ENCODE results near the gene TBC1D3I.
"Not testable (repeated sequence)": the region's sequence is repeated elsewhere in the genome, so short reads cannot be mapped to it uniquely, and the experiment has no call there.

TBC1D3I gene

DNA sequence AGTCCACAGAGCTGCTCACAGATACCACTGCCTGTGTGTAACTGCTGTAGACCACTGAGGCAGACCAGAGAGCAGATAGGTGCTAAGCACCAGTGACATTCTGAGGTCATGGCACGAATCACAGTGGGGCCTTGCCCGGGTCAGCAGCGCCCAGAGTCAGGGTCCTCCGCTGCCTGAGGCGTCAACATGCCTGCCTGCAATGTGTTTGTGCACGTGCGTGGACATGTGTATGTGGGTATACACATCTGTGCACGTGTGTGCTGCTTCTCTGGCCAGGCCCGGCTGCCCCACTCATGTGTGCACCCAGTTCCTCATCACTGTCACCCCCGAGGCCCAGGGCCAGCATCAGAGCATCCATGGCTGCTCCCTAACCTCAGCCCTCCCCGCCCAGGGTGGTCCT, at the start of gene TBC1D3I:
Gene TBC1D3I (minus strand): TSS at position 101 of the 400 bp plus-strand sequence. CDS start 1,585 bp downstream, outside the sequence.
- not testable (repeated sequence) for DNase-seq

DNA sequence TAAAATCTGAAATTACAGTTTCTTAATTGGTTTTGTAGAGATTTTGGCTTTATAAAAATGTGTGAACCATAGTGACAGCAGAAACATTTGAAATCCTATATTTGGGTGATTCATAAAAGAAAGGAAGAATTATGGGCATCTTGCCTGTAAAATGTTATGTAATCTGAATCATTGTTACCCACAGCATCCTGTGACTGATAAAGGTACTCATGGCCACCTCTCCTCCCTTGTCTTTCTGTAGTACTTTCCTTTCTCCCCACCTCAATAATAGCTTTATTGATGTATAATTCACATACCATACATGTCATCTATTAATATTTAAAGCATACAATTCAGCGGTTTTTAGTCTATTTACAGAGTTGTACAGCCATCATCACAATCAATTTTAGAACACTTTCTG, 30.8 kb upstream of the TBC1D3I start:
- DNase-seq = not testable (repeated sequence)

GRCh38 chr17:36289965-36290612, 25.7 kb upstream of the TBC1D3I start:
- not testable (repeated sequence) for DNase-seq

DNA sequence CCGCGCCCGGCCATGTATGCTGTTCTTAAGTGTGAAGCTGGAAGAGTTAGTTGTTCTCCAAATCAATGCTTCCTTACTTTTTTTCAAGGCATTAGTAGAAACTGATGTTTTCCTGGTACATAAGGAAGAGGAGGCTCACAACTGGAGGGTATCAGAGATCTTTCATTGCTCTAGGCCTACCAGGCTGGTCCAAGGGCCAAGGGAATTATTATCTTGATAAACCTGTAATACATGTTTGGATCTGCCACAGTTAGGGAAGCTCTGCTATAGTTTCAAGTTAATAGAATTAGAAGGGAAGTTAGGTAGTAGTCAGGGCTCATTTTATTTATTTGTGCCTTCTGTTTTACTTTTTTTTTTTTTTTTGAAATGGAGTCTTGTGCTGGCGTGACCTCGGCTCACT, 19.8 kb upstream of the TBC1D3I start:
- not testable (repeated sequence) for DNase-seq

GRCh38 chr17:36283256-36283655, 18.9 kb upstream of the TBC1D3I start:
- DNase-seq = not testable (repeated sequence)

- DNase-seq = not testable (repeated sequence)
Measured at GRCh38 chr17:36242046-36242445, 22.3 kb downstream of the TBC1D3I start.

DNA sequence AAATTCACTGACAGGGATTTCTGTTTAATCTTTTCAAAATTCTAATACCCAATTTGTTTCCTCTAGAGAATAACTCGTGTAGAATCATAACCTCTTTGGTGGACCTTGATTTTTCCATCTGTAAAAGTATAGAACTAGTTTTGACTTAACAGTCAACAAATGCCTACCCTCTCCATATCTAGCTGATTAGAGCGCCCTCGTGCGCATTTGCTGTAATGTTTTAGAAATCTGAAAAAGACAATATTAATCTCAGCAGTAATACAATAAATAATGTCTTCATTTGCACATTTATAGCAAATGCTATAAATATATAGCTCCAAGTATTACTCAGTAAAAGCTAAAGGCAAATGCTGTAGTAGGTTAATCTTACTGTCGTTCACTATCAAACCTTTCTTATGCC, 34.7 kb downstream of the TBC1D3I start:
- DNase-seq = not testable (repeated sequence)

DNA sequence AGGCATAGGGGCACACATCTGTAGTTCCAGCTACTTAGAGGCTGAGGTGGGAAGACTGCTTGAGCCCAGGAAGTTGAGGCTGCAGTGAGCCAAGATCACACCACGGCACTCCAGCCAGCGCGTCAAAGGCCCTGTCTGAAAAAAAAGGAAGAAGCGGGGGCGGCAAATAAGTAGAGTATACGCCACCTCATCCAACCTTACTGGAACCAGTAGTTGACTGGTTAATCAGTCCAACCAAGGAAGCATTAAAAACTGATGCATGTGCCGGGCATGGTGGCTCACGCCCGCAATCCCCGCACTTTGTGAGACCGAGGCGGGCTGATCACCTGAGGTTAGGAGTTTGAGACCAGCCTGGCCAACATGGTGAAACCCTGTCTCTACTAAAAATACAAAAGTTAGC, 41.4 kb downstream of the TBC1D3I start:
- DNase-seq = not testable (repeated sequence)

DNA sequence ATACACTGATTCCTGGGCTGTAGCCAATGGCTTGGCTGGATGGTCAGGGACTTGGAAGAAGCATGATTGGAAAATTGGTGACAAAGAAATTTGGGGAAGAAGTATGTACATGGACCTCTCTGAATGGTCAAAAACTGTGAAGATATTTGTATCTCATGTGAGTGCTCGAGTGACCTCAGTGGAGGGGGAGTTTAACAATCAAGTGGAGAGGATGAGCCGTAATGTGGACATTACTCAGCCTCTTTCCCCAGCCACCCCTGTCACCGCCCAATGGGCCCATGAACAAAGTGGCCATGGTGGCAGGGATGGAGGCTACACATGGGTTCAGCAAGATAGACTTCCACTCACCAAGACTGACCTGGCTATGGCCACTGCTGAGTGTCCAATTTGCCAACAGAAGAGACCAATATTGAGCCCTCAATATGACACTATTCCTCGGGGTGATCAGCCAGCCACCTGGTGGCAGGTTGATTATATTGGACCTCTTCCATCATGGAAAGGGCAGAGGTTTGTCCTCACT, 42.7 kb downstream of the TBC1D3I start:
- not testable (repeated sequence) for DNase-seq

- not testable (repeated sequence) for DNase-seq
Measured at GRCh38 chr17:36220737-36221580, 43.4 kb downstream of the TBC1D3I start.

GRCh38 chr17:36219556-36219955, 44.8 kb downstream of the TBC1D3I start:
- DNase-seq = not testable (repeated sequence)

DNA sequence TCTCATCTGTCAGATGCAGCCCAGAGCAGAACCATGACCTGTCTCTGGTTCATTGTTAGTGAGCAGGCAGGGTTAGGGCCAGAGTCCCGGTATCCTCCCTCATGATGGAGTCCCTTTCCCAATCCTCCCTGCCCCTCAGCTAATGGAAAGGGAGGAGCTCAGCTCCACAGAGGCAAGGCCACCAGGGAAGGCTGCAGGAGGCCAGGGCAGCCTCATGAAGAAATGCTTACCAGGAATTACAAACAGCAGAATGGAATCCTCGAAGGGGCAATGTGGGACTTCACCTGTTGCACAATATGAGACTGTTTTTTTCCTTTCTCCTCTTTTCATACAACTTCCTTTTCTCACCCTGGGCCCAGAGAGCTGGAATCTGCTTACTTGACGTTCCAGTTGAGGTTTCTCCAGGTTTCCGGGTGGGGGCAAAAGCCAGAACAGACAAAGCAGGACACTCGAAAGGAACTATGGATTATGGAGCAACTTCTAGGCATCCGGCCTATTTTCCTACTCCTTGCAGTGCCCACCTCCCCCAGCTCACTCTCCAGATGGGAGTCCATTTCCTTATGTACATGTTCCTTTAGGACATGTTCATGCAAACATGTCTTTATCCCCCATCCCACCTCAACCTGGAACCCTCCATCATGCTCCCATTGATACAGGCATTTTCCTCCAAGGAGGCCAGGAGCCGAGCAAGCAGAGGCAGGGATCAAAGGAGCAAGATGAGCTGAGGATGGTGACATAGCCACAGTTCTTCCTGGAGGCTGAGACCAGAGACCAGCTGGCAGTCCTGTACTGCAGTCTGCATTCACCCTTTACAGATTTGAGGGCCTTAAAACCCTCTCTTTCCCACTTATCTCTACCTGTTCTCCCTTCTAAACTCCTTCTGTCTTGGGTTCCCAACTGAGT, 48.7 kb downstream of the TBC1D3I start:
- not testable (repeated sequence) for DNase-seq

- no peak for DNase-seq
Measured at GRCh38 chr17:36214918-36215317, 49.5 kb downstream of the TBC1D3I start.

DNA sequence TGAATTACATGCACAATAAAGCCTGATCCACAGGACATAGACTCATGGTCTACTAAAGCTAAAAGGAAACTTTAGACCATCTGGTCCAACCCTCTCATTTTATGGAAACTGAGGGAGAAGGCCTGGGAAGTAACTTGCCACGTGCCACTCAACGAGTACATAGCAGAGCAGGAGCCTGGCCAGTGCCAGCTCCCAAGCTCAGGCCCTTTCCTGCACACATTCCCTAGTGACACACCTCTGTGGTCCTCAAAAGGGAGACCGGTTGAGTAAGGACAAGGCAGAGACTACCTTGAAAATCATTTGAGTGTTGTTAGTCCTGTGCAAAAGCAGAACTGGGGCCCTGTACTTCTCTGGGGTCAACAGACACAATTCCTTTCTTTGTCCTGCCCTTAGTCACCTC, 50.7 kb downstream of the TBC1D3I start:
- DNase-seq = no peak

DNA sequence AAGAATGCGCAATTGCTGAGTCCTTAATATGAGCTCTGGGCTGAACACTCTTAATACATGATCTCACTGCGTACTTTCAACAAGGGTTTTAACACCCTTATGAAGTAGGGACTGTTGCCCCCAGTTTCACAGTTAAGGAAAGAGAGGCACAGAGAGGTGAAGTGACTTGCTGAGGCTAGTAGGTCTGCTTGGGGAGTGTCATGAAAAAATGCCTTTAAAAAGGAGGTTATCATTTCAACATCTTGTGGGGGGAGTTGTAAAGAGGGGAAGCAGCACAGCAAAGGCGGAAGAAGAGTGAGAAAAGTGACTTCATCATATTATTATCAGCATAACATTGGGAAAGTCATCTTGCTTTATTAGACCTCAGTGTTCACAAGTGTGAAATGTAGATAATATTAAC, 51.4 kb downstream of the TBC1D3I start:
- no peak for DNase-seq

- no peak for DNase-seq
Measured at GRCh38 chr17:36212272-36212605, 52.1 kb downstream of the TBC1D3I start.

- DNase-seq = not testable (repeated sequence)
Measured at GRCh38 chr17:36211484-36212271, 52.7 kb downstream of the TBC1D3I start.

DNA sequence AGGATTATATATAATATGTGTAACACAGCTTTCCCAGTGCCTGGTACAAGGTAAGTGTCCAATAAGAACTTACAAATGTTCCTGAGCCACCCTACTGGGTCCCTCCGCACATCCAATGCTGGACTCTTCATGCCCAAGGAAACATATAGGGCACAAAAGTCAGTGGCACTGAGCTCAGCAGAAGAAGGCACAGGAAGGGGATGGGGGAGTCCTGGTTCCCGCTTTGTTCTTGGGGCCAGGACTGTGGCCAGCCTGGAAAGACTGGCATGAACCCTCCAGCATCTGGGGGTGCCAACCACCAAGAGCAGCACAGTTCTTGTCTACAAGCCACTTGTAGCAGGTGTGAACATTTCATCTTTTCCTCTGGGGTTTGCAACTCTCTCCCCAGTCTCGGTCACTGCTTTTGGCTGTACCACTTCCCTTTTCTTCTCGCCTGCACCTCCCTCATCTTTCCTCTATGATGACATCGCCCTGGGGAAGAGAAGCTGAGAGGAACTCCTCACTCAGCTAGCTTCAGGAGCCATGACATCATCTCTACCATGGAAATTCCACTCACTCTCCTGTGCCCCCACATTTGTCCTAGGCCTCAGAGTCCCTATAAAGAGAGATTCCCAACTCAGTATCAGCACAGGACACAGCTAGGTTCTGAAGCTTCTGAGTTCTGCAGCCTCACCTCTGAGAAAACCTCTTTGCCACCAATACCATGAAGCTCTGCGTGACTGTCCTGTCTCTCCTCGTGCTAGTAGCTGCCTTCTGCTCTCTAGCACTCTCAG, 53.7 kb downstream of the TBC1D3I start, which contains the start of gene CCL4L2:
Gene CCL4L2 (plus strand): TSS at position 625 of the 773 bp plus-strand sequence.
- not testable (repeated sequence) for DNase-seq

DNA sequence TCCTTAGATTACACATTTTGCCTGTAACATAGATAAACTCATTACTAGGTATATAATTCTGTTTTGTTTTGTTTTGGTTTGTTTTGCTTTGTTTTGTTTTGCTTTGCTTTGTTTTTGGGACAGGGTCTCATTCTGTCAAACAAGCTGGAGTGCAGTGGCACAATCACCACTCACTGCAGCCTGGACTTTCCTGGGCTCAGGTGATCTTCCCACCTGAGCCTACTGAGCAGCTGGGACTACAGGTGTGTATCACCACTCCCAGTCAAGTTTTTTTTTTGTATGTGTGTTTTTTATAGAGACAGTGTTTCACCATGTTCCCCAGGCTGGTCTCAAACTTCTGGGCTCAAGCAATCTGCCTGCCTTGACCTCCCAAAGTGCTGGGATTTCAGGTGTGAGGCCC, 54.8 kb downstream of the TBC1D3I start:
- DNase-seq = no peak

GRCh38 chr17:36207383-36207782, 57.0 kb downstream of the TBC1D3I start:
- DNase-seq = not testable (repeated sequence)

DNA sequence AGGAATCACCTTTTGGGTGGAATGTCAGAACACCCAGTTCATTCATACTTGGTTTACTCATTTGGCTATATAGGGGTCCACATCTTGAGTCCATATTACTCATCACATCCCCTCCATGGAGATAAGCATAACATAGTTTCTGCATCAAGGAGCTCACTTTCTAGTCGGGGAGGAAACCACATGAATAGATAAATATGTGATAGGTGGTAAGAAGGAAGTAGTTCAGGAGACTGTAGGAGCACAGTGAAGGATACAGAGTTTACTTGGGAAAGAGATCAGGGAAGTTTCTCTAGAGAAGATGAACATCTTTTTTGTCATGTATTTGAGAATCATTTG, 57.9 kb downstream of the TBC1D3I start:
- not testable (repeated sequence) for DNase-seq

Measured in right hindlimb (tissue), 1 donor.